ENCODE results near the gene MYLK4.

The MYLK4 gene

GRCh38 chr6:2693231-2693630 is 57.5 kb downstream of the MYLK4 start:
- peak; percentile 36 for DNase-seq

GRCh38 chr6:2688401-2689064 is 62.2 kb downstream of the MYLK4 start:
- DNase-seq, result no peak

GRCh38 chr6:2687456-2687855 is 63.3 kb downstream of the MYLK4 start:
- no peak for DNase-seq

GRCh38 chr6:2686515-2686914 is 64.2 kb downstream of the MYLK4 start:
- DNase-seq, result no peak

- DNase-seq, result no peak
Measured at GRCh38 chr6:2684766-2685754, 65.7 kb downstream of the MYLK4 start.

GRCh38 chr6:2684103-2684749 is 66.5 kb downstream of the MYLK4 start:
- DNase-seq, result no peak

GRCh38 chr6:2680264-2680922 is 70.3 kb downstream of the MYLK4 start:
- DNase-seq, result no peak

- DNase-seq, result no peak
Measured at GRCh38 chr6:2677080-2677593, 73.6 kb downstream of the MYLK4 start.

GRCh38 chr6:2676048-2676447 is 74.7 kb downstream of the MYLK4 start:
- no peak for DNase-seq

GRCh38 chr6:2674857-2675256 is 75.9 kb downstream of the MYLK4 start:
- no peak for DNase-seq

- no peak for DNase-seq
Measured at GRCh38 chr6:2669067-2669700, 81.5 kb downstream of the MYLK4 start.

GRCh38 chr6:2667617-2668016 is 83.1 kb downstream of the MYLK4 start:
- DNase-seq, result no peak

- no peak for DNase-seq
Measured at GRCh38 chr6:2666906-2667575, 83.7 kb downstream of the MYLK4 start.

GRCh38 chr6:2665146-2666070 is 85.3 kb downstream of the MYLK4 start:
- DNase-seq, result no peak

GRCh38 chr6:2663123-2663522 is 87.6 kb downstream of the MYLK4 start:
- no peak for DNase-seq

- no peak for DNase-seq
Measured at GRCh38 chr6:2661651-2662050, 89.1 kb downstream of the MYLK4 start.

- DNase-seq, result no peak
Measured at GRCh38 chr6:2659882-2660281, 90.8 kb downstream of the MYLK4 start.

- DNase-seq, result no peak
Measured at GRCh38 chr6:2659381-2659780, 91.3 kb downstream of the MYLK4 start.

- no peak for DNase-seq
Measured at GRCh38 chr6:2658788-2659187, 91.9 kb downstream of the MYLK4 start.

GRCh38 chr6:2656460-2657079 is 94.2 kb downstream of the MYLK4 start:
- no peak for DNase-seq
